ENCODE data around the gene DCTN5. TPM values are rescaled to one million over a fixed set of nuclear protein-coding genes. Genes with fewer than 3 reads are reported as not detected.

Gene DCTN5
- total and polyA plus RNA-seq, 9 donors, result 9.2 to 64.6 (median 34.6) TPM

- Histone ChIP-seq H3K36me3 (no peaks in the 10 kb centered on the region), H3K4me1 (ENCODE audit: insufficient read depth) (no peaks in the 10 kb centered on the region), H3K27ac (no peak overlapping the region), H3K4me3 (no peak overlapping the region), H3K27me3 (no peaks in the 10 kb centered on the region), H3K9me3 (no peaks in the 10 kb centered on the region)
- DNase-seq, result no peak
- TF ChIP-seq CTCF (IDR thresholded peaks at IDR 0.05) (no peak), EP300 (IDR thresholded peaks at IDR 0.05) (no peak), POLR2A (IDR thresholded peaks at IDR 0.05) (no peak)
- WGBS, 3 donors, result 89 to 93% (median 89%) methylated on average over 7 of the region's 7 CpGs
- intact Hi-C loops (cut with DNase I), result no loop called here
These were observed 25.5 kb downstream of the DCTN5 start for GRCh38 chr16:23666571-23667354.

GRCh38 chr16:23667355-23667659, 26.0 kb downstream of the DCTN5 start:
- Histone ChIP-seq H3K27me3 (no peaks in the 10 kb centered on the region), H3K36me3 (no peaks in the 10 kb centered on the region), H3K4me1 (ENCODE audit: insufficient read depth) (no peaks in the 10 kb centered on the region), H3K4me3 (no peak overlapping the region), H3K9me3 (no peaks in the 10 kb centered on the region), H3K27ac (no peak overlapping the region)
- no peak for DNase-seq
- intact Hi-C loops (cut with DNase I), result no loop called here
- TF ChIP-seq EP300 (IDR thresholded peaks at IDR 0.05) (no peak), POLR2A (IDR thresholded peaks at IDR 0.05) (no peak), CTCF (IDR thresholded peaks at IDR 0.05) (no peak)
- 92 to 96% (median 93%) methylated on average over 6 of the region's 6 CpGs for WGBS, 3 donors

- no peak for TF ChIP-seq CTCF (IDR thresholded peaks at IDR 0.05)
- TF ChIP-seq POLR2A (IDR thresholded peaks at IDR 0.05), result no peak
- TF ChIP-seq EP300 (IDR thresholded peaks at IDR 0.05), result no peak
- Histone ChIP-seq H3K36me3 (no peaks in the 10 kb centered on the region), H3K9me3 (no peaks in the 10 kb centered on the region), H3K27me3 (no peaks in the 10 kb centered on the region), H3K4me1 (ENCODE audit: insufficient read depth) (no peaks in the 10 kb centered on the region), H3K27ac (no peak overlapping the region), H3K4me3 (no peak overlapping the region)
- intact Hi-C loops (cut with DNase I), result no loop called here
- no peak for DNase-seq
- WGBS, 3 donors, result 8 to 35% (median 18%) methylated on average over 1 of the region's 1 CpG
These were observed 27.0 kb downstream of the DCTN5 start for GRCh38 chr16:23668225-23668624.

- no peaks in the 10 kb centered on the region for H3K27me3 ChIP-seq
- no peaks in the 10 kb centered on the region for H3K4me1 ChIP-seq (ENCODE audit: insufficient read depth)
- TF ChIP-seq POLR2A (IDR thresholded peaks at IDR 0.05) (no peak), EP300 (IDR thresholded peaks at IDR 0.05) (no peak), CTCF (IDR thresholded peaks at IDR 0.05) (no peak)
- no peak for DNase-seq
- H3K27ac ChIP-seq, result no peak overlapping the region
- no peak overlapping the region for H3K4me3 ChIP-seq
- 91 to 97% (median 95%) methylated on average over 4 of the region's 4 CpGs for WGBS, 3 donors
- no peaks in the 10 kb centered on the region for H3K36me3 ChIP-seq
- intact Hi-C loops (cut with DNase I), result no loop called here
- H3K9me3 ChIP-seq, result no peaks in the 10 kb centered on the region
These were observed 27.6 kb downstream of the DCTN5 start for GRCh38 chr16:23668873-23669272.
